B cell (primary cell): ENCODE data around the gene EXT2.

Source experiments
- CTCF ChIP-seq: fragments of 200-600 bp; IDR thresholded peaks from one replicate; pipeline ENCODE4 v1.8.0; 2022; ENCODE audit warnings: antibody characterized with exemption, mild to moderate bottlenecking
- EZH2 ChIP-seq: IDR thresholded peaks from 2 replicates; pipeline ENCODE4 v1.6.1; 2012; ENCODE audit warnings: borderline replicate concordance, low read depth, mild to moderate bottlenecking, moderate library complexity, low read length; ENCODE audit not compliant: insufficient read depth, poor library complexity, severe bottlenecking

- TF ChIP-seq CTCF (no peak), EZH2 (no peak)
Measured at GRCh38 chr11:44180107-44180506, 84.6 kb downstream of the EXT2 start.
